Measurements from ENCODE around the gene KIF2A. TPM values are rescaled to one million over a fixed set of nuclear protein-coding genes. Genes with fewer than 3 reads are reported as not detected.

KIF2A gene
- total RNA-seq, 2 experiments from 2014 or later, result 151 to 204 TPM

- peaks cover 6% of the 10 kb centered on the region for H3K27me3 Mint-ChIP-seq
- DNase-seq, result no peak
- H3K4me3 Mint-ChIP-seq, result no peak overlapping the region
- CTCF ChIA-PET, result interaction anchor here (1.1 to 6.4 kb wide), 7 partner anchors 7 to 34 kb away, joined by 3 to 27 read pairs (median 3); partner anchors contain the start of gene KIF2A
- peaks cover 21% of the 10 kb centered on the region for H3K36me3 Mint-ChIP-seq (ENCODE audit: low read depth)
- POLR2A ChIA-PET, result interaction anchor here (1.3 to 1.6 kb wide), 2 partner anchors 11 to 13 kb away, joined by 4 to 6 read pairs; no protein-coding TSS in a partner anchor
- H3K4me1 Mint-ChIP-seq, result peaks cover 67% of the 10 kb centered on the region
- peak overlapping the region; percentile 52 for H3K27ac Mint-ChIP-seq
- H3K9me3 Mint-ChIP-seq, result peaks cover 9% of the 10 kb centered on the region
These were observed 7.9 kb upstream of the KIF2A start for GRCh38 chr5:62298118-62298517.

DNA sequence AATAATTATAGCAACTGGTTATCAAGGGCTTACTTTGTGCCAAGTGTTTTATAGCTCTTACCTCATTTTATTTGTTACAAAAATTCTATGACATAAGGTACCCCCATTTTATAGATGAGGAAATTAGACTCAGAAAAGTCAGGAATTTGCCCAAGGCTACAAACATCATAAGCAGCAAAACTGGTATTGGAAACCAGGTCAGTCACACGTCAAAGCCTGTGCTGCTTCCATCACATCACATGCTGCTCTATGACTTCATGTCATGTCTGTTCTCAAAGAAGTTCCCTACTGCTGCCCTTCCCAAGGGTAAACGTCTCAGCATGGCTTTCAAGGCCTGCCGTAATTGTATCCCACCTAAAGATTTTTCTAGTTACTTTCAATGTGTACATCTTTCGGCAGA is 6.9 kb upstream of the KIF2A start:
- peaks cover 4% of the 10 kb centered on the region for H3K27me3 Mint-ChIP-seq
- peaks cover 73% of the 10 kb centered on the region for H3K4me1 Mint-ChIP-seq
- ChIA-PET POLR2A (no interaction called here), CTCF (interaction anchor here (4.0 to 6.4 kb wide), 2 partner anchors 11 to 15 kb away, joined by 26 to 27 read pairs; no protein-coding TSS in a partner anchor)
- H3K9me3 Mint-ChIP-seq, result peaks cover 6% of the 10 kb centered on the region
- peak overlapping the region; percentile 6 for H3K4me3 Mint-ChIP-seq
- H3K27ac Mint-ChIP-seq, result peak overlapping the region; percentile 92
- DNase-seq, result peak; percentile 13
- H3K36me3 Mint-ChIP-seq (ENCODE audit: low read depth), result peaks cover 15% of the 10 kb centered on the region

DNA sequence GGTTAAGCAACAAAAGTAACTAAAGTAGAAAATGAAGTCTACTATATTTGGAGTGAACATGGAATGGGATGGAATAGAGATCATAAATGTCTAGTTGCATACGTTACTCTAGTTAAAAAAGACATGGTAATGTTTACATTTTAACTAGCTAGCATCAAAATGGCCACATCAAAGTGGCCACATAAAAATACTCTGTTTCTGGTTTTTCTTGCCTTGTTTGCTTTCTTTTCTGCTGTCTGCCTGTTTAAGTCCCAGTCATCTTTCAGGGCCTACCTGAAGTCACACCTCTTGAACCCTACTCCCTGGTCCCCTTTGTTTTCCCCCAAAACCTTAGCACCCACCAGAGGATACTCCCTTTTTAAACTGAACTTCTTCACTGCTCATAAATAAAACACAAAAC is 6.4 kb upstream of the KIF2A start:
- ChIA-PET CTCF (interaction anchor here (4.0 to 6.4 kb wide), 2 partner anchors 11 to 15 kb away, joined by 26 to 27 read pairs; no protein-coding TSS in a partner anchor), POLR2A (no interaction called here)
- peak overlapping the region; percentile 92 for H3K27ac Mint-ChIP-seq
- peaks cover 2% of the 10 kb centered on the region for H3K27me3 Mint-ChIP-seq
- H3K4me1 Mint-ChIP-seq, result peaks cover 72% of the 10 kb centered on the region
- peaks cover 3% of the 10 kb centered on the region for H3K9me3 Mint-ChIP-seq
- peak; percentile 70 for DNase-seq
- H3K4me3 Mint-ChIP-seq, result peak overlapping the region; percentile 26
- H3K36me3 Mint-ChIP-seq (ENCODE audit: low read depth), result peaks cover 12% of the 10 kb centered on the region

DNA sequence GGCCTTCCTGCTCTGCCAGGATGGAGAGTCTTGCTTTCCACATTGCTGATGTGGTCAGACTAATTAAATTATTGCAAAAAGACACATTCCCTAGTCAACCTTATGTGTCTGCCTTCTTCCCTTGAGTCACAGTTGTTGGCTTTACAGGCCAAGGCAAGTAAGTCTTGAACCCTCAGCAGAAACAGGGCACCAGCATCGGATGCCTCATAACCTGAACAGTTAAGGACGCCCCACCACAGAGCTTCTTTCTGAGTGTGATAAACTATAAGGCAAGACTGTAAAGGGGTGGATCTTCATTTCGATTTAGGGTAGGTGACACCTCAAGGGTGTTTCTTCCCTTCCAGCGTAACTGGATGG is 670 bp upstream of the KIF2A start:
- Mint-ChIP-seq H3K27me3 (no peaks in the 10 kb centered on the region), H3K4me1 (peaks cover 61% of the 10 kb centered on the region), H3K4me3 (peak overlapping the region; percentile 95), H3K36me3 (ENCODE audit: low read depth) (peaks cover 31% of the 10 kb centered on the region), H3K27ac (peak overlapping the region; percentile 97), H3K9me3 (peaks cover 4% of the 10 kb centered on the region)
- CTCF ChIA-PET, result interaction anchor here (0.7 to 1.5 kb wide), 10 partner anchors 9 to 81 kb away, joined by 3 to 12 read pairs (median 4); no protein-coding TSS in a partner anchor
- no peak for DNase-seq
- POLR2A ChIA-PET, result interaction anchor here (0.8 to 1.5 kb wide), 2 partner anchors 8 to 20 kb away, joined by 3 to 12 read pairs; no protein-coding TSS in a partner anchor

GRCh38 chr5:62306323-62306895 is 403 bp downstream of the KIF2A start:
- DNase-seq, result no peak
- Mint-ChIP-seq H3K27me3 (no peaks in the 10 kb centered on the region), H3K27ac (peak overlapping the region; percentile 90), H3K4me1 (peaks cover 67% of the 10 kb centered on the region), H3K4me3 (peak overlapping the region; percentile 95), H3K36me3 (ENCODE audit: low read depth) (peaks cover 42% of the 10 kb centered on the region), H3K9me3 (peaks cover 4% of the 10 kb centered on the region)
- POLR2A ChIA-PET, result interaction anchor here (1.5 kb wide), 1 partner anchor 21 kb away, joined by 12 read pairs; no protein-coding TSS in a partner anchor
- CTCF ChIA-PET, result interaction anchor here (0.6 to 1.5 kb wide), 13 partner anchors 9 to 83 kb away, joined by 3 to 12 read pairs (median 3); no protein-coding TSS in a partner anchor

- POLR2A ChIA-PET, result no interaction called here
- H3K27ac Mint-ChIP-seq, result peak overlapping the region; percentile 97
- peaks cover 48% of the 10 kb centered on the region for H3K36me3 Mint-ChIP-seq (ENCODE audit: low read depth)
- peak overlapping the region; percentile 95 for H3K4me3 Mint-ChIP-seq
- H3K9me3 Mint-ChIP-seq, result peaks cover 4% of the 10 kb centered on the region
- peaks cover 71% of the 10 kb centered on the region for H3K4me1 Mint-ChIP-seq
- CTCF ChIA-PET, result interaction anchor here (0.6 to 1.6 kb wide), 7 partner anchors 9 to 83 kb away, joined by 3 to 6 read pairs (median 3); no protein-coding TSS in a partner anchor
- DNase-seq, result peak; percentile 65
- no peaks in the 10 kb centered on the region for H3K27me3 Mint-ChIP-seq
These were observed 1.1 kb downstream of the KIF2A start for GRCh38 chr5:62306896-62307689.

- H3K36me3 Mint-ChIP-seq (ENCODE audit: low read depth), result peaks cover 49% of the 10 kb centered on the region
- CTCF ChIA-PET, result interaction anchor here (0.7 to 1.6 kb wide), 6 partner anchors 11 to 84 kb away, joined by 3 to 6 read pairs (median 3); no protein-coding TSS in a partner anchor
- H3K4me1 Mint-ChIP-seq, result peaks cover 75% of the 10 kb centered on the region
- H3K27ac Mint-ChIP-seq, result peak overlapping the region; percentile 97
- DNase-seq, result no peak
- H3K4me3 Mint-ChIP-seq, result peak overlapping the region; percentile 95
- H3K9me3 Mint-ChIP-seq, result peaks cover 4% of the 10 kb centered on the region
- H3K27me3 Mint-ChIP-seq, result no peaks in the 10 kb centered on the region
- POLR2A ChIA-PET, result no interaction called here
These were observed 2.4 kb downstream of the KIF2A start for GRCh38 chr5:62308439-62308838.

DNA sequence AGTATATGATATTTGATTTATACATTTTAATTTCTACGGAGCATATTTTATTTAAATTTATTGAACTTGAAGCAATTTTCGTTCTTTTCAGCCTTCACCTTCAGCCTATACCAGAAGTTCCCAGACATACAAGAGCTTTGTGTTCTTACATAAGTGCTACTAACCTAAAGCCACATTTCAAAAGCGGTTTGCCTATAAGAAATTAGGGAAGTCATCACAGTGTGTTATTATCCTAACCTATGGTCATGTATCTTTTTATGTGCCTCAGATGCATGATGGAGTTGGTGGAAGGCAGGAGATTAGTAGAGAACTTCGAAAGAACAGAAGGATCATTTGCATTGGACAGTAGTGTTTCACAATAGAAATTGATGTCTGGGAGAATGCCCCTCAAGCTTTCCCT is 3.1 kb downstream of the KIF2A start:
- Mint-ChIP-seq H3K36me3 (ENCODE audit: low read depth) (peaks cover 51% of the 10 kb centered on the region), H3K27ac (no peak overlapping the region), H3K9me3 (peaks cover 4% of the 10 kb centered on the region), H3K27me3 (no peaks in the 10 kb centered on the region), H3K4me1 (peaks cover 71% of the 10 kb centered on the region), H3K4me3 (peak overlapping the region; percentile 40)
- POLR2A ChIA-PET, result interaction anchor here (0.7 kb wide), 1 partner anchor 42 kb away, joined by 14 read pairs; no protein-coding TSS in a partner anchor
- CTCF ChIA-PET, result interaction anchor here (0.7 to 1.4 kb wide), 3 partner anchors 12 to 98 kb away, joined by 3 read pairs; no protein-coding TSS in a partner anchor
- DNase-seq, result no peak

GRCh38 chr5:62310426-62311143 is 4.6 kb downstream of the KIF2A start:
- Mint-ChIP-seq H3K27me3 (no peaks in the 10 kb centered on the region), H3K9me3 (no peaks in the 10 kb centered on the region), H3K27ac (peak overlapping the region; percentile 28)

GRCh38 chr5:62312036-62312435 is 6.0 kb downstream of the KIF2A start:
- POLR2A ChIA-PET, result no interaction called here
- CTCF ChIA-PET, result interaction anchor here (0.6 kb wide), 1 partner anchor 14 kb away, joined by 3 read pairs; no protein-coding TSS in a partner anchor
- Mint-ChIP-seq H3K4me1 (peaks cover 74% of the 10 kb centered on the region), H3K9me3 (no peaks in the 10 kb centered on the region), H3K27ac (peak overlapping the region; percentile 63), H3K27me3 (no peaks in the 10 kb centered on the region), H3K36me3 (ENCODE audit: low read depth) (peaks cover 56% of the 10 kb centered on the region), H3K4me3 (no peak overlapping the region)
- no peak for DNase-seq

More at GRCh38 chr5:62310426-62311143, 4.6 kb downstream of the KIF2A start:
- peaks cover 52% of the 10 kb centered on the region for H3K36me3 Mint-ChIP-seq (ENCODE audit: low read depth)
- POLR2A ChIA-PET, result no interaction called here
- H3K4me3 Mint-ChIP-seq, result peak overlapping the region; percentile 11
- CTCF ChIA-PET, result interaction anchor here (1.0 to 1.1 kb wide), 2 partner anchors 13 to 86 kb away, joined by 3 to 4 read pairs; no protein-coding TSS in a partner anchor
- no peak for DNase-seq
- H3K4me1 Mint-ChIP-seq, result peaks cover 70% of the 10 kb centered on the region

DNA sequence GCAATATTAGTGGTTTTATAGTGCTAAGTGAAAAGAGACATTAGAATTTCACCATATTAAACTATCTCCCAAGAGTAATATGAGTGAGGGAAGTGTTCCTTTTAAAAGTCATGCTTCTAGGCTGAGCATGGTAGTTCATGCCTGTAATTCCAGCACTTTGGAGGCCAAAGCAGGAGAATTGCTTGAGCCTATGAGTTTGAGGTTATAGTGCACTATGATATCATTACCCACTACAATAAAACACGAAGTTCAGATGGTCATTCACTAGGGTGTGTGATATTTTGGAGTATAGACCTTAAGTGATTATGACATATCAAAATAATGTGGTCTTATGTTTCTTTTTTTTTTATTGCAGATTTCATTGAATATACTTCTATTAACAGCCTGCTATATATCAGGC is 6.7 kb downstream of the KIF2A start:
- CTCF ChIA-PET, result no interaction called here
- Mint-ChIP-seq H3K9me3 (no peaks in the 10 kb centered on the region), H3K4me3 (no peak overlapping the region), H3K36me3 (ENCODE audit: low read depth) (peaks cover 54% of the 10 kb centered on the region), H3K27ac (no peak overlapping the region), H3K4me1 (peaks cover 78% of the 10 kb centered on the region), H3K27me3 (no peaks in the 10 kb centered on the region)
- no peak for DNase-seq
- POLR2A ChIA-PET, result no interaction called here

DNA sequence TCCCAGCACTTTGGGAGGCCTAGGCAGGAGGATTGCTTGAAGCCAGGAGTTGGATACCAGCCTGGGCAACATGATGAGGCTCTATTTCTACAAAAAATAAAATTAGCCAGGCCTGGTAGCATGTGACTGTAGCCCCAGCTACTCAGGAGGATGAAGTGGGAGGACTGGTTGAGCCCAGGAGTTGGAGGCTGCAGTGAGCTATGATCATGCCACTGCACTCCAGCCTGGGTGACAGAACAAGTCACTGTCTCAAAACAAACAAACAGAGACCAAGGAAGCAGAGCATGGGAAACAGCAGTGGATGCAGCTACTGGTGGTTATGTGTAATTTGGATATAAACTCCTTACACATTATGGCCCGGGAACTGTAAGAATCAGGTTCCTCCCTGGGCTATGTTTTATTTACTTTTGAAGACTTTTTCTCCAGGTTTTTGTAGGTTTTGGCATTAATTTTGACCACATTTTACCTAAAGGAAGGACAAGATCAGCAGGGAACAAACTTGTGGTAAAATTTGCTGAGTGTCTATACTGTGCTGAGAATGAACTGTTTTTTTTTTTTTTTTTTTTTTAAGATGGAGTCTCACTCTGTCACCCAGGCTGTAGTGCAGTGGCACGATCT is 8.3 kb downstream of the KIF2A start:
- POLR2A ChIA-PET, result no interaction called here
- Mint-ChIP-seq H3K27ac (peak overlapping the region; percentile 28), H3K27me3 (no peaks in the 10 kb centered on the region), H3K4me3 (no peak overlapping the region), H3K36me3 (ENCODE audit: low read depth) (peaks cover 45% of the 10 kb centered on the region), H3K9me3 (no peaks in the 10 kb centered on the region), H3K4me1 (peaks cover 74% of the 10 kb centered on the region)
- CTCF ChIA-PET, result interaction anchor here (1.0 to 1.8 kb wide), 2 partner anchors 29 to 36 kb away, joined by 3 to 5 read pairs; no protein-coding TSS in a partner anchor
- DNase-seq, result no peak
